Renal cortex interstitium (tissue), 15 donors: ENCODE results near the gene USP38. TPM values are rescaled to one million over a fixed set of nuclear protein-coding genes. Genes with fewer than 3 reads are reported as not detected.
"Not testable (repeated sequence)": the region's sequence is repeated elsewhere in the genome, so short reads cannot be mapped to it uniquely, and the experiment has no call there.

Experiments used
- DNase-seq, 11 donors: peaks; one replicate each; pipeline ENCODE4 v3.0.0-alpha.2; 2013; ENCODE audit warnings: low read depth in 9 of 11, low spot score in 4 of 11; ENCODE audit errors: extremely low read depth in 1 of 11
- long read RNA-seq, 16 experiments: transcript quantifications; one replicate each; lab custom pipeline, GENCODE V29; 2026
- polyA plus RNA-seq, 3 donors: library from polyadenylated mRNA; unstranded; fragments of 120-200 nt; gene quantifications; one replicate each; pipeline ENCODE4 v1.2.1, GENCODE V29; 2013; ENCODE audit not compliant: insufficient read length in 3 of 3

USP38 gene, protein sequence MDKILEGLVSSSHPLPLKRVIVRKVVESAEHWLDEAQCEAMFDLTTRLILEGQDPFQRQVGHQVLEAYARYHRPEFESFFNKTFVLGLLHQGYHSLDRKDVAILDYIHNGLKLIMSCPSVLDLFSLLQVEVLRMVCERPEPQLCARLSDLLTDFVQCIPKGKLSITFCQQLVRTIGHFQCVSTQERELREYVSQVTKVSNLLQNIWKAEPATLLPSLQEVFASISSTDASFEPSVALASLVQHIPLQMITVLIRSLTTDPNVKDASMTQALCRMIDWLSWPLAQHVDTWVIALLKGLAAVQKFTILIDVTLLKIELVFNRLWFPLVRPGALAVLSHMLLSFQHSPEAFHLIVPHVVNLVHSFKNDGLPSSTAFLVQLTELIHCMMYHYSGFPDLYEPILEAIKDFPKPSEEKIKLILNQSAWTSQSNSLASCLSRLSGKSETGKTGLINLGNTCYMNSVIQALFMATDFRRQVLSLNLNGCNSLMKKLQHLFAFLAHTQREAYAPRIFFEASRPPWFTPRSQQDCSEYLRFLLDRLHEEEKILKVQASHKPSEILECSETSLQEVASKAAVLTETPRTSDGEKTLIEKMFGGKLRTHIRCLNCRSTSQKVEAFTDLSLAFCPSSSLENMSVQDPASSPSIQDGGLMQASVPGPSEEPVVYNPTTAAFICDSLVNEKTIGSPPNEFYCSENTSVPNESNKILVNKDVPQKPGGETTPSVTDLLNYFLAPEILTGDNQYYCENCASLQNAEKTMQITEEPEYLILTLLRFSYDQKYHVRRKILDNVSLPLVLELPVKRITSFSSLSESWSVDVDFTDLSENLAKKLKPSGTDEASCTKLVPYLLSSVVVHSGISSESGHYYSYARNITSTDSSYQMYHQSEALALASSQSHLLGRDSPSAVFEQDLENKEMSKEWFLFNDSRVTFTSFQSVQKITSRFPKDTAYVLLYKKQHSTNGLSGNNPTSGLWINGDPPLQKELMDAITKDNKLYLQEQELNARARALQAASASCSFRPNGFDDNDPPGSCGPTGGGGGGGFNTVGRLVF
- polyA plus RNA-seq, result 10 to 100 TPM; 24.1 to 28.3 (median 24.7) TPM
- long read RNA-seq, donor 1, full-length matches to known transcripts, result 9 of 9 reads
- long read RNA-seq, donor 1, partial matches to known transcripts, result 0 of 9 reads
- long read RNA-seq, donor 1, other reads (novel, unspliced or antisense), result 0 of 9 reads
- long read RNA-seq, donor 2, full-length matches to known transcripts, result 4 of 4 reads
- long read RNA-seq, donor 2, partial matches to known transcripts, result 0 of 4 reads
- long read RNA-seq, donor 2, other reads (novel, unspliced or antisense), result 0 of 4 reads
- long read RNA-seq, donor 3, full-length matches to known transcripts, result 7 of 7 reads
- long read RNA-seq, donor 3, partial matches to known transcripts, result 0 of 7 reads
- long read RNA-seq, donor 3, other reads (novel, unspliced or antisense), result 0 of 7 reads
- long read RNA-seq, donor 4, full-length matches to known transcripts, result 7 of 7 reads
- long read RNA-seq, donor 4, partial matches to known transcripts, result 0 of 7 reads
- long read RNA-seq, donor 4, other reads (novel, unspliced or antisense), result 0 of 7 reads
- long read RNA-seq, donor 5, result 0 reads
- long read RNA-seq, donor 6, full-length matches to known transcripts, result 5 of 5 reads
- long read RNA-seq, donor 6, partial matches to known transcripts, result 0 of 5 reads
- long read RNA-seq, donor 6, other reads (novel, unspliced or antisense), result 0 of 5 reads
- long read RNA-seq, donor 7, full-length matches to known transcripts, result 4 of 9 reads
- long read RNA-seq, donor 7, partial matches to known transcripts, result 5 of 9 reads
- long read RNA-seq, donor 7, other reads (novel, unspliced or antisense), result 0 of 9 reads
- long read RNA-seq, donor 8, result 0 reads
- long read RNA-seq, donor 9, full-length matches to known transcripts, result 4 of 4 reads
- long read RNA-seq, donor 9, partial matches to known transcripts, result 0 of 4 reads
- long read RNA-seq, donor 9, other reads (novel, unspliced or antisense), result 0 of 4 reads
- long read RNA-seq, donor 10, full-length matches to known transcripts, result 1 of 1 reads
- long read RNA-seq, donor 10, partial matches to known transcripts, result 0 of 1 reads
- long read RNA-seq, donor 10, other reads (novel, unspliced or antisense), result 0 of 1 reads
- long read RNA-seq, donor 11, full-length matches to known transcripts, result 5 of 5 reads
- long read RNA-seq, donor 11, partial matches to known transcripts, result 0 of 5 reads
- long read RNA-seq, donor 11, other reads (novel, unspliced or antisense), result 0 of 5 reads
- long read RNA-seq, donor 12, full-length matches to known transcripts, result 3 of 3 reads
- long read RNA-seq, donor 12, partial matches to known transcripts, result 0 of 3 reads
- long read RNA-seq, donor 12, other reads (novel, unspliced or antisense), result 0 of 3 reads
- long read RNA-seq, donor 13, result 0 reads
- long read RNA-seq, donor 14, full-length matches to known transcripts, result 4 of 4 reads
- long read RNA-seq, donor 14, partial matches to known transcripts, result 0 of 4 reads
- long read RNA-seq, donor 14, other reads (novel, unspliced or antisense), result 0 of 4 reads
- long read RNA-seq, donor 15, full-length matches to known transcripts, result 7 of 7 reads
- long read RNA-seq, donor 15, partial matches to known transcripts, result 0 of 7 reads
- long read RNA-seq, donor 15, other reads (novel, unspliced or antisense), result 0 of 7 reads
- long read RNA-seq, donor 16, full-length matches to known transcripts, result 16 of 16 reads
- long read RNA-seq, donor 16, partial matches to known transcripts, result 0 of 16 reads
- long read RNA-seq, donor 16, other reads (novel, unspliced or antisense), result 0 of 16 reads

DNA sequence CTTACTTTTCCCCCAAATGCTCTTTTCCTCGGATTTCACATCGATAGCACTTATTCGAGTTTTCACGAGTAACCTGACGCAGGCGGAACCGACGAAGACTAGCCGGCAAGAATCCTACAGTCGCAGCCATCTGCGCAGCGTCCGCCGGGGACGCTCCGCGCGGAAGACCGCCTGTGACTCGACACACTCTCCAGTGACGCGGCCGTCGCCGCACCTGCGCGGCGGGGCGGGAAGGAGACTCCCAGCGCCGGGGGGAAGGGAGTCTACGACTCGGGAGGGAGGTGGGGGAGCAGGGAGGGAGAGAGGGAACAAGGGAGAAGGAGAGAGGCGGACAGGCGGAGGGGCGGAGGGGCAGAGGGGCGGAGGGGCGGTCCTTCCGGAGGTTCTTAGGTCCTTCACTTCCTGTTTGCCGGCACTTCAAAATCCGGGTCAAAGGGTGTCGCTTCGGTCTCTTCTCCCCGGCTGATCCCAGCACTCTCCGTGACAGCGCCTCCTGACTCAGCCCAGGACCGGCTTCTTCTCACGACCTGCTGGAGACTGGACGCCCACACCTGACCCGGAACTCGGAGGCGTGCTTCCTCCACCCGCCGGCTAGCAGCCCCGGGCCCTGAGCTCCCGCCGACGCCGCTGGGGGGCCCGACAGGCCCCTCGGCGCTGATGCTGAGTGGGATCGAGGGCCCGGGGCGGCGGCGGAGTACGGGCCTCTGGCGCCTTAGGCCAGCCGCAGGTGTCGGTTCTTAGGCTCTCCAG, at the start of gene USP38:
USP38 (plus strand) TSS at position 415 of the 750 bp plus-strand sequence. CDS start 534 bp downstream, outside the sequence.
- peak; percentile 81 to 92 (median 87) for DNase-seq

DNA sequence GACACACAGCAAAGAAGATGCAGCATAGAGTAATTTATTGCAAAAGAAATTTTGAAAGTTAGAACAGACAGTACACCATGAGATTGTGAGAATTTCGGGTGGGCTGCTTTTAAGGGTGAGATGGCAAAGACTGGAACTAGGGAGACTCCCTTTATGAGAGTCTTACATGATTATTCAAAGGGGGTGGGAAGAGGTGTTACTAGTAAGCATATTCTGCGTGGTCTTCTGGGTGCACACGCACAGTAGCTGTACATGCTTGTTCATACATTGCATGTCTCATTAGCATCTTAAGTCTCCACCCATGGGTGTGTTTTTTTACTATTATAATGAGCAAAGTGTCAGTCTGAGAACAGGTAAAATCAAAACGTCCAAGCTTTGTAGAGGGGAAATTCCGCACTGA, 49.4 kb upstream of the USP38 start:
- DNase-seq, result no peak

DNA sequence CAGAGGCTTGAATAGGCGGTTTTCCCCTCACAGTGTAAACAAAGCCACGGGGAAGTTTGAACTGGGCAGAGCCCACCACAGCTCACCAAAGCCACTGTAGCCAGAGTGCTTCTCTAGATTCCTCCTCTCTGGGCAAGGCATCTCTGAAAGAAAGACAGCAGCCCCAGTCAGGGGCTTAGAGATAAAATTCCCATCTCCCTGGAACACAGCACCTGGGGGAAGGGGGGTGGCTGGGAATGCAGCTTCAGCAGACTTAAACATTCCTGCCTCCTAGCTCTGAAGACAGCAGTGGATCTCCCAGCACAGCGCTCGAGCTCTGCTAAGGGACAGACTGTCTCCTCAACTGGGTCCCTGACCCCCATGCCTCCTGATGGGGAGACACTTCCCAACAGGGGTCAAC, 44.0 kb upstream of the USP38 start:
- no peak for DNase-seq

DNA sequence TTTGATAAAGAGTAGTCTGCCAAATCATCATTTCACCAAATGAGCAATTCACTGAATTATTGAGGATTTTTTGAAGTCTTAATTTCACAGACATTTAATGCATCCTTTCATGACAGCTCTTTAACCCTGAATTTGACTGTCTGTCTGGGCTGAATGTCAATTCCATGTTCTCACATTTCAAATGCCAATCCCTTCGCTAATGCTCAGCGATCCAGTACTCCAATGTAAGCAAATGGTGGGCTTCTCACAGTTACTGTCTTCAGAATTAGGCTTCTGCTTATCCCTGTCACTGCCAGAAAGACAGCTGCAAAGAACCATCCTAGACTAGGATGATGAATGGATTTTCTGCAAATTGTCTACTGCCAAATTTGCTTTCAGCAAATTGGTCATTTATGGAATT, 36.2 kb upstream of the USP38 start:
- DNase-seq, result no peak

DNA sequence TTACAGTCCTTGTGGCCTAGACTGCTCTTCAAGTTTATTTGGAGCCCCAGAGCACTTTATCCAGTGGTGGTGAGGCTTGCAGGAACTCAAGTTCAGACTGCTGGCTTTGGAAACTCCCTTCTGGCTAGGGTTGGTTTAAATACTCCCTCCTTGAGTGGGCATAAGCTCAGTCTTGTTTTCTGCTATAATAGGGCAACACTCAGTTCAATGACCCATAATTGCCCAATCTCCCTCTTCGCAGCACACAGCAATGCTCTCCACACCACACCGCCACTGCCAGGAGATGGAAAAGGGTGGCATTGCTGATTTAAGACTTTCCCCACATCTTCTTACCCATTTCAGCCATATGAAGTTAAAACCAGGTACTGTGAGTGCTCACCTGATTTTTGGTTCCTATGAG, 27.9 kb upstream of the USP38 start:
- DNase-seq, result no peak

DNA sequence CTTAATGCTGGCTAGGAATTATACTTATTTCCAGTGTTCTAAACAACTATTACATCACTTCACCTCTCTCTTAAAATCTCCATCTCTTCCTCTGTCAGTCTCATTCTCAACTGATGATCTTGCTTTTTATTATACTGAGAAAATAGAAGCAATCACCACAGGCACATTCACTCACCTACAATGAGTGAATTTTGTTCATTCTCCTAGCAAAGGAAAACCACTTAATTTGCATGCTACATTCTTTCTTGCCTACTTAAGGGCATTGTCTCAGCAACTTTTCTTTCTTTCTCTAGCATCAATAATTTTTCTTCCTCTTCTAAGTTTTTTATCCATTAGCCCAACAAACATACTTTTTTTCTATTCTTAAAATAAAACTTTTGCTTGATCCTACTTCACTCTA, 21.1 kb upstream of the USP38 start:
- DNase-seq, result no peak

DNA sequence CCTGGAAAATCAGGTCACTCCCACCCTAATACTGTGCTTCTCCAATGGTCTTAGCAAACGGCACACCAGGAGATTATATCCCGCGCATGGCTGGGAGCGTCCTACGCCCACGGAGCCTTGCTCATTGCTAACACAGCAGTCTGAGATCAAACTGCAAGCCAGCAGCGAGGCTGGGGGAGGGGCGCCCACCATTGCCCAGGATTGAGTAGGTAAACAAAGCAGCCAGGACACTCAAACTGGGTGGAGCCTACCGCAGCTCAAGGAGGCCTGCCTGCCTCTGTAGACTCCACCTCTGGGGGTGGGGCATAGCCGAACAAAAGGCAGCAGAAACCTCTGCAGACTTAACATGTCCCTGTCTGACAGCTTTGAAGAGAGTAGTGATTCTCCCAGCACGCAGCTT, 18.0 kb upstream of the USP38 start:
- DNase-seq, result not testable (repeated sequence)

DNA sequence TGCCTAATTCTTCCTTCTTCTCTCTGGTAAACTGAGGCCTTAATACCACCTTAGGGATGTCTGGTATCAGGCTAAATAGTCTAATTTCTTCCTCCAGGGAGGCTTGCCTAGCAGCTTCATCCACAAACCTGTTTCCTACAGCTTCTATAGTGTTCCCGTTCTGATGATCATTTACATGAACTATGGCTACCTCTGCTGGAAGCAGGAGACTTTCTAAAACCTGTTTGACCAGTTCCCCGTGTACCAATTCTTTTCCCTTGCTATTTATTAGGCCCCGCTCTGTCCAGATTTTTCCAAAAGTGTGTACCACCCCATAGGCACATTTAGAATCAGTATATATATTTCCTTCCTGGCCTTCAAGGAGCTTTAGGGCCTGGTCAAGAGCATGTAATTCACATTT, 5.8 kb upstream of the USP38 start:
- DNase-seq, result no peak

DNA sequence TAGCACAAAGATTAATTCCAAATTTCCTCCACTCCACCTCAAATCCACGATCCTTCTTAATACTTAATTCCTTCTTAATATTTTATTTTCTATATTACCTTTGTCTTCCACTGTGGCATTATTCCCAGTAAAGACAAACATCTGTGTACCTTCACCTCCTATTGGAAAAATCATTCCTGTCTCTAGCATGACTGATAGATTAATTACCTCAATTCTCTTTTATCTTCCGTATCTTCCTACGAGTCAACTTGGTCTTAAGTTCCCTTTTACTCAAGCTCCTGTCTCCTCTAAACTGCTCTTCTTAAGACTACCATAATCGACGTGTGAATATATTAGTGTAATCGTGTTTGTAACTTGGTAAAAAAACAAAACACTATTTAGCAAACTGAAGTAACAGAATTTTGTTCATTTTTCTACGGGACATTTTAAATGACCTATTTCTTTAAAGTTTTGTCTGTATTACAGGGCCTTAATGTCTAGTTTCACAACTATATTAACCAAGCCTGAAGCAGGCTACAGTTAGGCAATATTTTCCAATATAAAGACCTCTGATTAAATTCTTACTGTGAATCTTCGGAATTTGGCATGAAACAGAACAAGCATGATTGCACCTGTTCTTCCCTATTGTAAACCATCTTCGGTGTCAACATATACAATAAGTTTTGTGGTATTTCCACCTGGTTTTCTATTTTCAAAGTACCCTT, 1.1 kb upstream of the USP38 start:
- DNase-seq, result no peak

DNA sequence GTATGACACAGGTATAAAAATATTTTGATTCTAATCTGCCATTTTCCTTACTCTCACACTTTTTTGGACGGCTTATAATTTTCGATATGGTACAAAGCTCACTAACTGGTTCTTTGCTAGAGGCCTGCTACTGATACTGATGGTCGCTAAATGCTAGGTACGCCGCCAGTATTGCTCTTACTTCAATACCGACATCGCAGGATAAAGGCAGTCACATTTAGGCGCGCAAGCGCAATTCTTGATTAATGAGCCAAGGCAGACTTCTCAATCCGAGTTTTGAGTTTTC, 557 bp upstream of the USP38 start:
- peak in 1 of 11 donors; percentile 21 for DNase-seq

DNA sequence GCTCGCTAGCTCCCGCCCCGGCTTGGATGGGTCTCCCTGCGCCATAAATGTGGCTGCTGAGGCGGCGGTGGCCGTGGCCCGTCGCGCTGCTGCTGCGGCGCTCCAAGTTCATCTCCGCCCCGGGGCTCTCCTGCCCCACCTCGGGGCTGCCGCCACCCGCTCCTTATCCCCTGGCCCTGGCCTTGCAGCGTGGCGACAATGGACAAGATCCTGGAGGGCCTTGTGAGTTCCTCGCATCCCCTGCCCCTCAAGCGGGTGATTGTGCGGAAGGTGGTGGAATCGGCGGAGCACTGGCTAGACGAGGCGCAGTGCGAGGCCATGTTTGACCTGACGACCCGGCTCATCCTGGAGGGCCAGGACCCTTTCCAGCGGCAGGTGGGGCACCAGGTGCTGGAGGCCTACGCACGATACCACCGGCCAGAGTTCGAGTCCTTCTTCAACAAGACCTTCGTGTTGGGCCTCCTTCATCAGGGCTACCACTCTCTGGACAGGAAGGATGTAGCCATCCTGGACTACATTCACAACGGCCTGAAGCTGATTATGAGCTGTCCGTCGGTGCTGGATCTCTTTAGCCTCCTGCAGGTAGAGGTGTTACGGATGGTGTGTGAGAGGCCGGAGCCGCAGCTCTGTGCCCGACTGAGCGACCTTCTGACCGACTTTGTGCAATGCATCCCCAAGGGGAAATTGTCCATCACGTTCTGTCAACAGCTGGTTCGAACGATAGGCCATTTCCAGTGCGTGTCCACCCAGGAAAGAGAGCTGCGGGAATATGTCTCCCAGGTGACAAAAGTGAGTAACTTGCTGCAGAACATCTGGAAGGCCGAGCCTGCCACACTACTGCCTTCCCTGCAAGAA, 763 bp downstream of the USP38 start:
- peak in 1 of 11 donors; percentile 16 for DNase-seq

DNA sequence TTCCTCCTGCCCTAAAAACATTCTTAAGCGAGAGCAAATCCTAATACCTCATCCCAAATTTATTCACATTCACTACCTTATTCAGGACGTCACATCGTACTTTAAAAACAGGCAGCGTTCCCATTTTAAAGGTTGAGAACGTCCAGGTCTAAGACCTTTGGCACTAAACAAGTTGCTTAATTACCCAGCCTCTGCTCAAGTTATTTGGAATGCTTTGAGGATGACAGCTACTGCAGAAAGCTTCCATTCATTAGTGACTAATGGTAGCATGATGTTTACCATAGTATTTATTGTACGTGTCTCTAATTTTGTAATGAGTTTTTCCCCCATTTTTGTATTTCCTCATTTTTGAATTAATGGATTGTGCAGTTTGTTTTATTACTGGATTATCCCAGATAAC, 1.5 kb downstream of the USP38 start:
- no peak for DNase-seq

DNA sequence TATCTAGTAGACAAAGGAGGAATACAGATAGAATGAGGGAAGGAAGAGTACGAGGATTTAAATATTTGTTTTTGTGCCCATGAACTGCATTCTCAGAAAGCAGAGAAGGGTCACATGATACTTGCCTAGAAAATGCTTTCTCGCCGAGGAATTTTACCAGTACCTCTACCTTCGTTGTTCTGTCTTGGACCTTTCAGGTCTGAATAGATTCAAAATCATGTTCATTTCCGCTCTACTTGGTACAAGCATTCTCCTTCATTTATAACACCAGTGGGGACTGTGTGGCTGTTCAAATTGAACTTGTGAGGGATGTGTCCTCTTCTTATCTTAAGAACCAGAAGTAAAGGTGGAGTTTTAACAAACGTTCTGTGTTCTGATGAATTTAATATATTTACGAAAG, 1.9 kb downstream of the USP38 start:
- DNase-seq, result no peak
